ENCODE data around the gene TUBAL3.

DNA sequence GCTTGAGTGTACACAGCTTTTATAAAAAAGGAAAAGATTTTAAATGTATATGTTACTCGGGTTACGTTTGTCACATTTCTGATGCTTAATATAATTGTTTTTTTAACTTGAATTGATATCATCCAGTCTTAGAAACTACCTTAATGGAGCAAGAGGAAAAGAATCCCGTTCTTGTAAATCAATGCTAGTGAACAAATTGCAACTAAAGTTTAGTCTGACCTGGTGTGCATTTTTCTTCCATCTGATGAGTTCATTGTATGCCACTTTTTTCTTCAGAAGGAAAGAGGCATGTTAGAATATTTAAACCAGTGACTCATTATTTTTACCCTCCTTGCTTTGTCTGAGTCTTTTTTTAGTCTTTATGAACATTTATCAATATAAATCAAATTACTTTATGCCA lies 42.4 kb upstream of the TUBAL3 start:
- TF ChIP-seq, protein P1, sequence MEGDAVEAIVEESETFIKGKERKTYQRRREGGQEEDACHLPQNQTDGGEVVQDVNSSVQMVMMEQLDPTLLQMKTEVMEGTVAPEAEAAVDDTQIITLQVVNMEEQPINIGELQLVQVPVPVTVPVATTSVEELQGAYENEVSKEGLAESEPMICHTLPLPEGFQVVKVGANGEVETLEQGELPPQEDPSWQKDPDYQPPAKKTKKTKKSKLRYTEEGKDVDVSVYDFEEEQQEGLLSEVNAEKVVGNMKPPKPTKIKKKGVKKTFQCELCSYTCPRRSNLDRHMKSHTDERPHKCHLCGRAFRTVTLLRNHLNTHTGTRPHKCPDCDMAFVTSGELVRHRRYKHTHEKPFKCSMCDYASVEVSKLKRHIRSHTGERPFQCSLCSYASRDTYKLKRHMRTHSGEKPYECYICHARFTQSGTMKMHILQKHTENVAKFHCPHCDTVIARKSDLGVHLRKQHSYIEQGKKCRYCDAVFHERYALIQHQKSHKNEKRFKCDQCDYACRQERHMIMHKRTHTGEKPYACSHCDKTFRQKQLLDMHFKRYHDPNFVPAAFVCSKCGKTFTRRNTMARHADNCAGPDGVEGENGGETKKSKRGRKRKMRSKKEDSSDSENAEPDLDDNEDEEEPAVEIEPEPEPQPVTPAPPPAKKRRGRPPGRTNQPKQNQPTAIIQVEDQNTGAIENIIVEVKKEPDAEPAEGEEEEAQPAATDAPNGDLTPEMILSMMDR (conservative IDR thresholded peaks at IDR 0.05; ENCODE audit: low read length): no peak
- no peak for TF ChIP-seq EZH2phosphoT487 (IDR thresholded peaks at IDR 0.05; ENCODE audit: borderline replicate concordance)
